HEK293 (cell line): ENCODE results near the gene PCLO.

ENCODE experiments used
- CTCF ChIA-PET: fragments of 350-600 bp; formaldehyde crosslinking; extraction: SDS; loops from one replicate; lab custom pipeline; 2021; ENCODE audit warnings: antibody characterized with exemption; lab: Yijun Ruan, JAX
- POLR2A ChIA-PET: fragments of 300-600 bp; formaldehyde crosslinking; extraction: SDS; loops from one replicate; lab custom pipeline; 2020; ENCODE audit warnings: antibody characterized with exemption, inconsistent platforms; lab: Yijun Ruan, JAX
- H3K27ac ChIP-seq: fragments of 200-500 bp; sonication (Bioruptor generic); 2 replicates; pipeline ENCODE4 v1.5.1; 2014; ENCODE audit warnings: low read depth, low read length, control low read depth, inconsistent platforms; ENCODE audit errors: extremely low read depth
- H3K36me3 ChIP-seq, 2 experiments: fragments of 200-500 bp in 1 of 2; sonication (Bioruptor generic) in 1 of 2; 1 replicate in 1 of 2; 2 replicates in 1 of 2; pipeline ENCODE4 v1.5.1; 2014 to 2017; ENCODE audit warnings: inconsistent platforms in 2 of 2, low read length in 2 of 2; ENCODE audit not compliant: control insufficient read depth in 2 of 2, insufficient read depth in 1 of 2
- H3K4me1 ChIP-seq: fragments of 200-500 bp; sonication (Bioruptor generic); 2 replicates; pipeline ENCODE4 v1.5.1; 2014; ENCODE audit warnings: mild to moderate bottlenecking, low read length, inconsistent platforms; ENCODE audit not compliant: control insufficient read depth, insufficient read depth
- H3K4me3 ChIP-seq: 2 replicates; pipeline ENCODE4 v1.5.1; 2011; ENCODE audit warnings: low read depth, mild to moderate bottlenecking, control low read depth, low read length, moderate library complexity
- H3K9me3 ChIP-seq: fragments of 200-500 bp; sonication (Bioruptor generic); 2 replicates; pipeline ENCODE4 v1.5.1; 2014; ENCODE audit warnings: low read depth, low read length, inconsistent platforms; ENCODE audit not compliant: control insufficient read depth, insufficient read depth
- GLI4 ChIP-seq: fragments of 450-650 bp; formaldehyde crosslinking; IDR thresholded peaks from 2 replicates; pipeline ENCODE4 v1.5.1; 2016; ENCODE audit warnings: missing biosample characterization, missing genetic modification characterization
- YY1 ChIP-seq: fragments of 450-650 bp; formaldehyde crosslinking; IDR thresholded peaks from 2 replicates; pipeline ENCODE4 v1.5.1; 2018; ENCODE audit warnings: missing biosample characterization, missing genetic modification characterization
- ZBTB1 ChIP-seq: fragments of 450-650 bp; formaldehyde crosslinking; IDR thresholded peaks from 2 replicates; pipeline ENCODE4 v1.5.1; 2016; ENCODE audit warnings: missing biosample characterization, missing genetic modification characterization
- ZBTB44 ChIP-seq: fragments of 450-650 bp; IDR thresholded peaks from 2 replicates; pipeline ENCODE4 v1.5.1; 2018; ENCODE audit warnings: missing biosample characterization, mild to moderate bottlenecking, missing genetic modification characterization
- ZFP41 ChIP-seq: fragments of 450-650 bp; formaldehyde crosslinking; IDR thresholded peaks from 2 replicates; pipeline ENCODE4 v1.5.1; 2016; ENCODE audit warnings: missing biosample characterization, missing genetic modification characterization, borderline replicate concordance
- ZNF184 ChIP-seq: fragments of 450-650 bp; IDR thresholded peaks from 2 replicates; pipeline ENCODE4 v1.5.1; 2018; ENCODE audit warnings: missing biosample characterization, mild to moderate bottlenecking, missing genetic modification characterization
- ZNF19 ChIP-seq: fragments of 450-650 bp; formaldehyde crosslinking; IDR thresholded peaks from 2 replicates; pipeline ENCODE4; 2016; ENCODE audit warnings: missing biosample characterization, missing genetic modification characterization, low read depth
- ZNF335 ChIP-seq: fragments of 450-650 bp; formaldehyde crosslinking; conservative IDR thresholded peaks from 2 replicates; pipeline ENCODE4 v1.5.1; 2016; ENCODE audit warnings: missing biosample characterization, missing genetic modification characterization
- ZNF521 ChIP-seq: fragments of 450-650 bp; formaldehyde crosslinking; IDR thresholded peaks from 2 replicates; pipeline ENCODE4 v1.5.1; 2017; ENCODE audit warnings: missing biosample characterization, mild to moderate bottlenecking, missing genetic modification characterization
- ZNF560 ChIP-seq: fragments of 450-650 bp; formaldehyde crosslinking; IDR thresholded peaks from 2 replicates; pipeline ENCODE4 v1.5.1; 2017; ENCODE audit warnings: missing biosample characterization, missing genetic modification characterization, borderline replicate concordance
- ZNF629 ChIP-seq: fragments of 450-650 bp; formaldehyde crosslinking; IDR thresholded peaks from 2 replicates; pipeline ENCODE4 v1.5.1; 2017; ENCODE audit warnings: missing biosample characterization, missing genetic modification characterization
- ZNF654 ChIP-seq: fragments of 450-650 bp; formaldehyde crosslinking; IDR thresholded peaks from 2 replicates; pipeline ENCODE4 v1.5.1; 2016; ENCODE audit warnings: low read depth, missing biosample characterization, missing genetic modification characterization
- ZNF776 ChIP-seq: fragments of 450-650 bp; formaldehyde crosslinking; IDR thresholded peaks from 2 replicates; pipeline ENCODE4 v1.5.0; 2017; ENCODE audit warnings: missing biosample characterization, missing genetic modification characterization, borderline replicate concordance
- ZNF777 ChIP-seq: fragments of 450-650 bp; formaldehyde crosslinking; IDR thresholded peaks from 2 replicates; pipeline ENCODE4 v1.5.1; 2017; ENCODE audit warnings: missing biosample characterization, missing genetic modification characterization, borderline replicate concordance
- ZSCAN18 ChIP-seq: fragments of 450-650 bp; formaldehyde crosslinking; IDR thresholded peaks from 2 replicates; pipeline ENCODE4 v1.5.1; 2016; ENCODE audit warnings: missing biosample characterization, missing genetic modification characterization
- ZSCAN4 ChIP-seq: fragments of 450-650 bp; formaldehyde crosslinking; IDR thresholded peaks from 2 replicates; pipeline ENCODE4 v1.5.1; 2017; ENCODE audit warnings: missing biosample characterization, missing genetic modification characterization
- TF ChIP-seq, protein P1 (sequence below): fragments of 450-650 bp; formaldehyde crosslinking; IDR thresholded peaks from 2 replicates; pipeline ENCODE4 v1.5.1; 2016; ENCODE audit warnings: missing biosample characterization, missing genetic modification characterization
- TF ChIP-seq, protein P2 (sequence below): fragments of 450-650 bp; formaldehyde crosslinking; IDR thresholded peaks from 2 replicates; pipeline ENCODE4 v1.5.1; 2016; ENCODE audit warnings: missing biosample characterization, missing genetic modification characterization

PCLO gene

GRCh38 chr7:82740246-82740848 is 422.3 kb downstream of the PCLO start:
- no peak overlapping the region for H3K27ac ChIP-seq
- CTCF ChIA-PET, result interaction anchor here (0.6 to 2.5 kb wide), 23 partner anchors 8 to 1242 kb away, joined by 3 to 14 read pairs (median 4); no protein-coding TSS in a partner anchor
- POLR2A ChIA-PET, result no interaction called here
- no peak overlapping the region for H3K4me3 ChIP-seq
- H3K4me1 ChIP-seq, result no peaks in the 10 kb centered on the region
- H3K9me3 ChIP-seq, result no peaks in the 10 kb centered on the region
- TF ChIP-seq ZSCAN18, result no peak
- peak; percentile 59 for TF ChIP-seq ZNF654 (tag by site-specific recombination)
- no peaks in the 10 kb centered on the region for H3K36me3 ChIP-seq

DNA sequence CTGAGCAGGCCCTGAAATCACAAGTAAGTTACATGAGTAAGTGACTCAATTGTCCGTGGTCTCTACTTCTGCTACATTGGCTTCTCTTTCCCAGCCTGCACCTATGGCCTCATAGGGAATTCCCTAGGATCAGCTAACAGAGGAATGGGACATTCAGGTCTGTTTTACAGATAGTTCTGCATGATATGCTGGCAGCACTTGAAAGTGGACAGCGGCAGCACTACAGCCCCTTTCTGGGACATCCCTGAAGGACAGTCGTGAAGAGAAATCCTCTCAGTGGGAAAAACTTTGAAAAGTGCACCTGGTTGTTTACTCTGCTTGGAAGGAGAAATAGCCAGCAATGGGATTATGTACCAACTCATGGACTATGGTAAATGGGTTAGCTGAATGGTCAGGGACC is 426.1 kb downstream of the PCLO start:
- Histone ChIP-seq H3K4me3 (no peak overlapping the region), H3K36me3 (no peaks in the 10 kb centered on the region), H3K4me1 (no peaks in the 10 kb centered on the region)
- ChIA-PET POLR2A (no interaction called here), CTCF (no interaction called here)
- TF ChIP-seq, protein P1, sequence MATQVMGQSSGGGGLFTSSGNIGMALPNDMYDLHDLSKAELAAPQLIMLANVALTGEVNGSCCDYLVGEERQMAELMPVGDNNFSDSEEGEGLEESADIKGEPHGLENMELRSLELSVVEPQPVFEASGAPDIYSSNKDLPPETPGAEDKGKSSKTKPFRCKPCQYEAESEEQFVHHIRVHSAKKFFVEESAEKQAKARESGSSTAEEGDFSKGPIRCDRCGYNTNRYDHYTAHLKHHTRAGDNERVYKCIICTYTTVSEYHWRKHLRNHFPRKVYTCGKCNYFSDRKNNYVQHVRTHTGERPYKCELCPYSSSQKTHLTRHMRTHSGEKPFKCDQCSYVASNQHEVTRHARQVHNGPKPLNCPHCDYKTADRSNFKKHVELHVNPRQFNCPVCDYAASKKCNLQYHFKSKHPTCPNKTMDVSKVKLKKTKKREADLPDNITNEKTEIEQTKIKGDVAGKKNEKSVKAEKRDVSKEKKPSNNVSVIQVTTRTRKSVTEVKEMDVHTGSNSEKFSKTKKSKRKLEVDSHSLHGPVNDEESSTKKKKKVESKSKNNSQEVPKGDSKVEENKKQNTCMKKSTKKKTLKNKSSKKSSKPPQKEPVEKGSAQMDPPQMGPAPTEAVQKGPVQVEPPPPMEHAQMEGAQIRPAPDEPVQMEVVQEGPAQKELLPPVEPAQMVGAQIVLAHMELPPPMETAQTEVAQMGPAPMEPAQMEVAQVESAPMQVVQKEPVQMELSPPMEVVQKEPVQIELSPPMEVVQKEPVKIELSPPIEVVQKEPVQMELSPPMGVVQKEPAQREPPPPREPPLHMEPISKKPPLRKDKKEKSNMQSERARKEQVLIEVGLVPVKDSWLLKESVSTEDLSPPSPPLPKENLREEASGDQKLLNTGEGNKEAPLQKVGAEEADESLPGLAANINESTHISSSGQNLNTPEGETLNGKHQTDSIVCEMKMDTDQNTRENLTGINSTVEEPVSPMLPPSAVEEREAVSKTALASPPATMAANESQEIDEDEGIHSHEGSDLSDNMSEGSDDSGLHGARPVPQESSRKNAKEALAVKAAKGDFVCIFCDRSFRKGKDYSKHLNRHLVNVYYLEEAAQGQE (tag by site-specific recombination), result peak; percentile 41; the same call in 1 of the 2 replicates
- no peak for TF ChIP-seq YY1 (tag by site-specific recombination)
- TF ChIP-seq, all 188 proteins: peak for 1
- no peak overlapping the region for H3K27ac ChIP-seq
- H3K9me3 ChIP-seq, result no peaks in the 10 kb centered on the region

GRCh38 chr7:82732677-82733076 is 430.0 kb downstream of the PCLO start:
- TF ChIP-seq ZNF521 (tag by site-specific recombination) (no peak), ZNF19 (tag by site-specific recombination) (no peak), ZNF776 (tag by site-specific recombination) (no peak), GLI4 (no peak), ZNF629 (no peak), ZNF777 (tag by site-specific recombination) (no peak), ZNF335 (no peak), ZBTB44 (tag by site-specific recombination) (no peak), ZNF184 (tag by site-specific recombination) (no peak), ZFP41 (tag by site-specific recombination) (no peak), ZBTB1 (no peak), YY1 (tag by site-specific recombination) (no peak), ZNF560 (tag by site-specific recombination) (no peak), ZSCAN4 (tag by site-specific recombination) (no peak)
- TF ChIP-seq, protein P2, sequence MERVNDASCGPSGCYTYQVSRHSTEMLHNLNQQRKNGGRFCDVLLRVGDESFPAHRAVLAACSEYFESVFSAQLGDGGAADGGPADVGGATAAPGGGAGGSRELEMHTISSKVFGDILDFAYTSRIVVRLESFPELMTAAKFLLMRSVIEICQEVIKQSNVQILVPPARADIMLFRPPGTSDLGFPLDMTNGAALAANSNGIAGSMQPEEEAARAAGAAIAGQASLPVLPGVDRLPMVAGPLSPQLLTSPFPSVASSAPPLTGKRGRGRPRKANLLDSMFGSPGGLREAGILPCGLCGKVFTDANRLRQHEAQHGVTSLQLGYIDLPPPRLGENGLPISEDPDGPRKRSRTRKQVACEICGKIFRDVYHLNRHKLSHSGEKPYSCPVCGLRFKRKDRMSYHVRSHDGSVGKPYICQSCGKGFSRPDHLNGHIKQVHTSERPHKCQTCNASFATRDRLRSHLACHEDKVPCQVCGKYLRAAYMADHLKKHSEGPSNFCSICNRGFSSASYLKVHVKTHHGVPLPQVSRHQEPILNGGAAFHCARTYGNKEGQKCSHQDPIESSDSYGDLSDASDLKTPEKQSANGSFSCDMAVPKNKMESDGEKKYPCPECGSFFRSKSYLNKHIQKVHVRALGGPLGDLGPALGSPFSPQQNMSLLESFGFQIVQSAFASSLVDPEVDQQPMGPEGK (tag by site-specific recombination), result no peak
- peaks cover 7% of the 10 kb centered on the region; the same call in 1 of the 2 replicates for H3K4me1 ChIP-seq
- ChIA-PET POLR2A (no interaction called here), CTCF (interaction anchor here (1.4 kb wide), 1 partner anchor 8 kb away, joined by 7 read pairs; no protein-coding TSS in a partner anchor)
- H3K9me3 ChIP-seq, result no peaks in the 10 kb centered on the region
- no peak overlapping the region for H3K27ac ChIP-seq
- no peak overlapping the region for H3K4me3 ChIP-seq
- H3K36me3 ChIP-seq, result no peaks in the 10 kb centered on the region
